HG03521 (cell line): ENCODE data around the gene HYAL4.
"Not testable (repeated sequence)": the region's sequence is repeated elsewhere in the genome, so short reads cannot be mapped to it uniquely, and the experiment has no call there.

Experiments
- ATAC-seq: cut with Tn5 transposase; IDR thresholded peaks from one replicate; pipeline ENCODE4 v1.9.1; 2021; ENCODE audit warnings: mild to moderate bottlenecking, moderate library complexity; ENCODE audit not compliant: unreplicated experiment

Gene HYAL4

DNA sequence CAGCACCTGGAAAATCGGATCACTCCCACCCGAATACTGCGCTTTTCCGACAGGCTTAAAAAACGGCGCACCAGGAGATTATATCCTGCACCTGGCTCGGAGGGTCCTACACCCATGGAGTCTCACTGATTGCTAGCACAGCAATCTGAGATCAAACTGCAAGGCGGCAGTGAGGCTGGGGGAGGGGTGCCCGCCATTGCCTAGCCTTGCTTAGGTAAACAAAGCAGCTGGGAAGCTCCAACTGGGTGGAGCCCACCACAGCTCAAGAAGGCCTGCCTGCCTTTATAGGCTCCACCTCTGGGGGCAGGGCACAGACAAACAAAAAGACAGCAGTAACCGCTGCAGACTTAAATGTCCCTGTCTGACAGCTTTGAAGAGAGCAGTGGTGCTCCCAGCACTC is 49.8 kb downstream of the HYAL4 start:
- not testable (repeated sequence) for ATAC-seq

GRCh38 chr7:123901101-123901500 is 56.1 kb downstream of the HYAL4 start:
- ATAC-seq: no peak

GRCh38 chr7:123905714-123906113 is 60.7 kb downstream of the HYAL4 start:
- no peak for ATAC-seq

DNA sequence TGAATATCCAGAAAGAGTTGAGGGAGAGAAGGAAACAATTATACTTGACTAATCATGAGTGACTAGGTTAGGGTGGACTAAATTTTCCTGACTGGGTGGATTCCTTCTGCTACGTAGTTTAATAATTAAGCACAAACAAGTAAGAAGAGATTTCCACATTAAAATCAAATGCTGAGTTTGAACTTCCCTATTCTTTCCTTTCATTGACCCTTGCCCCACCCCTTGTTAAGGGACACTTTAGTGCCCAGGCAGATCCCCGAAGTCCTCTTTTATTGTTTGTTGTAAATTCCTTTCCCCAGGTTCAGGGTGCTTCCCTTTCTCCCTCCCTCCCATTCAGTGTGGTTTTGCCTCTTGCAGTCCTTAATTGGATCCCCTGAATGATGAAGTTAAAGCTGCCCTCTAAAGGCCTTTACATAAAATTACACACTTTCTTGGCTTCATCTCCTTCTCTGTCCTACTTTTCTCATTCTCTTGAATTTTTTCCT is 71.3 kb downstream of the HYAL4 start:
- ATAC-seq: no peak

- ATAC-seq: no peak
Measured at GRCh38 chr7:123917878-123918277, 72.9 kb downstream of the HYAL4 start.

- ATAC-seq: no peak
Measured at GRCh38 chr7:123918309-123918708, 73.3 kb downstream of the HYAL4 start.

GRCh38 chr7:123923599-123923998 is 78.6 kb downstream of the HYAL4 start:
- no peak for ATAC-seq

DNA sequence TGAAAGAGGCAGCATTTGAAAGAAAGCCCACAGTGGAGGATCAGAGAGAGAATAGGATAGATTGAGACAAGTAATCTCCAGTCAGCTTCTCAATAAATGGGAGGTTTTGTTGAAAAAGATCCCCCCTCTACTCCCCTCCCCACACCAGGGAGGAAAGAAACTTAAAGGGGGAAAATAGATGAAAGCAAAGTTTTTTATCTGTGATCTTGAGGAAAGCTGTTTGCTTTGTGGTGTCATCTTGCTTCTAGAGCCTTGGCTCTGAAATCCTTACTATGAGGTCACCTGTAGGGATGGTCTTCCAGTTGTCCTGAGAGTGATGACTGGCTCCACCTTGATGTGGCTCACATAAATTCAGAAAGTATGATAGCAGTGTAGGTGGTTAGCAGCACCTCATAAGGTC is 80.0 kb downstream of the HYAL4 start, which contains the start of gene SPAM1:
TSS of gene SPAM1 (plus strand) at position 301 of the 400 bp plus-strand sequence. CDS start 28,330 bp downstream, outside the sequence.
- no peak for ATAC-seq
